Effector memory CD4-positive, alpha-beta T cell (primary cell): Measurements from ENCODE around the gene PPP4R4.
"Not testable (repeated sequence)": the region's sequence is repeated elsewhere in the genome, so short reads cannot be mapped to it uniquely, and the experiment has no call there.

Source experiments
- DNase-seq, 3 donors: peaks; one replicate each; pipeline ENCODE4 v3.0.0-alpha.2; 2020
- H3K27ac ChIP-seq: 2 replicates; pipeline ENCODE4 v1.7.0; 2013; ENCODE audit warnings: mild to moderate bottlenecking, low read length, moderate library complexity; ENCODE audit not compliant: insufficient read depth, poor library complexity, severe bottlenecking
- H3K27me3 ChIP-seq: replicated peaks from 2 replicates; pipeline ENCODE4 v1.7.0; 2013; ENCODE audit warnings: mild to moderate bottlenecking, low read length; ENCODE audit not compliant: insufficient read depth, control insufficient read depth, poor library complexity, severe bottlenecking
- H3K36me3 ChIP-seq: 2 replicates; pipeline ENCODE4 v1.7.0; 2013; ENCODE audit warnings: mild to moderate bottlenecking, low read length, moderate library complexity; ENCODE audit not compliant: control insufficient read depth, insufficient read depth
- H3K4me1 ChIP-seq: 2 replicates; pipeline ENCODE4 v1.7.0; 2013; ENCODE audit warnings: low read length, mild to moderate bottlenecking; ENCODE audit not compliant: control insufficient read depth, insufficient read depth, poor library complexity, severe bottlenecking
- H3K4me3 ChIP-seq: 2 replicates; pipeline ENCODE4 v1.7.0; 2013; ENCODE audit warnings: low read length, low read depth, mild to moderate bottlenecking; ENCODE audit not compliant: insufficient read depth, poor library complexity, severe bottlenecking
- H3K9me3 ChIP-seq: 2 replicates; pipeline ENCODE4 v1.7.0; 2013; ENCODE audit warnings: mild to moderate bottlenecking, low read length, moderate library complexity; ENCODE audit not compliant: control insufficient read depth

The PPP4R4 gene

GRCh38 chr14:94213741-94214140, 39.6 kb downstream of the PPP4R4 start:
- no peak overlapping the region for H3K27ac ChIP-seq
- no peak overlapping the region for H3K4me3 ChIP-seq
- no peaks in the 10 kb centered on the region for H3K36me3 ChIP-seq
- H3K4me1 ChIP-seq = no peaks in the 10 kb centered on the region
- H3K27me3 ChIP-seq = no peaks in the 10 kb centered on the region
- no peak for DNase-seq
- H3K9me3 ChIP-seq = no peaks in the 10 kb centered on the region

- H3K4me1 ChIP-seq = no peaks in the 10 kb centered on the region
- no peaks in the 10 kb centered on the region for H3K9me3 ChIP-seq
- H3K36me3 ChIP-seq = no peaks in the 10 kb centered on the region
- DNase-seq = no peak
- no peak overlapping the region for H3K27ac ChIP-seq
- no peaks in the 10 kb centered on the region for H3K27me3 ChIP-seq
- no peak overlapping the region for H3K4me3 ChIP-seq
Measured at GRCh38 chr14:94217116-94217515, 43.0 kb downstream of the PPP4R4 start.

GRCh38 chr14:94218198-94218886, 44.2 kb downstream of the PPP4R4 start:
- not testable (repeated sequence) for H3K4me3 ChIP-seq, H3K9me3 ChIP-seq, H3K27me3 ChIP-seq, H3K4me1 ChIP-seq, DNase-seq, H3K27ac ChIP-seq, H3K36me3 ChIP-seq

- no peak for DNase-seq
- Histone ChIP-seq H3K9me3 (no peaks in the 10 kb centered on the region), H3K4me3 (no peak overlapping the region), H3K4me1 (no peaks in the 10 kb centered on the region), H3K36me3 (no peaks in the 10 kb centered on the region), H3K27ac (no peak overlapping the region), H3K27me3 (no peaks in the 10 kb centered on the region)
Measured at GRCh38 chr14:94224040-94224439, 49.9 kb downstream of the PPP4R4 start.

GRCh38 chr14:94225460-94226378, 51.6 kb downstream of the PPP4R4 start:
- Histone ChIP-seq H3K27ac (no peak overlapping the region), H3K27me3 (no peaks in the 10 kb centered on the region), H3K4me3 (no peak overlapping the region), H3K36me3 (no peaks in the 10 kb centered on the region), H3K4me1 (no peaks in the 10 kb centered on the region), H3K9me3 (no peaks in the 10 kb centered on the region)
- DNase-seq = no peak

- Histone ChIP-seq H3K27me3 (no peaks in the 10 kb centered on the region), H3K9me3 (no peaks in the 10 kb centered on the region), H3K4me3 (no peak overlapping the region), H3K4me1 (no peaks in the 10 kb centered on the region), H3K36me3 (no peaks in the 10 kb centered on the region), H3K27ac (no peak overlapping the region)
- DNase-seq = no peak
Measured at GRCh38 chr14:94227029-94227428, 52.9 kb downstream of the PPP4R4 start.

- H3K27ac ChIP-seq = no peak overlapping the region
- no peaks in the 10 kb centered on the region for H3K9me3 ChIP-seq
- no peaks in the 10 kb centered on the region for H3K4me1 ChIP-seq
- no peaks in the 10 kb centered on the region for H3K36me3 ChIP-seq
- H3K27me3 ChIP-seq = no peaks in the 10 kb centered on the region
- no peak for DNase-seq
- H3K4me3 ChIP-seq = no peak overlapping the region
Measured at GRCh38 chr14:94237046-94237445, 62.9 kb downstream of the PPP4R4 start.

GRCh38 chr14:94237983-94238382, 63.9 kb downstream of the PPP4R4 start:
- no peaks in the 10 kb centered on the region for H3K9me3 ChIP-seq
- DNase-seq = no peak
- no peak overlapping the region for H3K4me3 ChIP-seq
- H3K36me3 ChIP-seq = no peaks in the 10 kb centered on the region
- no peaks in the 10 kb centered on the region for H3K4me1 ChIP-seq
- H3K27me3 ChIP-seq = no peaks in the 10 kb centered on the region
- H3K27ac ChIP-seq = no peak overlapping the region

- no peaks in the 10 kb centered on the region for H3K27me3 ChIP-seq
- H3K27ac ChIP-seq = no peak overlapping the region
- no peaks in the 10 kb centered on the region for H3K36me3 ChIP-seq
- no peak for DNase-seq
- no peaks in the 10 kb centered on the region for H3K4me1 ChIP-seq
- H3K4me3 ChIP-seq = no peak overlapping the region
- no peaks in the 10 kb centered on the region for H3K9me3 ChIP-seq
Measured at GRCh38 chr14:94239406-94239805, 65.3 kb downstream of the PPP4R4 start.

- Histone ChIP-seq H3K9me3 (no peaks in the 10 kb centered on the region), H3K27ac (no peak overlapping the region), H3K4me1 (no peaks in the 10 kb centered on the region), H3K36me3 (no peaks in the 10 kb centered on the region), H3K27me3 (no peaks in the 10 kb centered on the region), H3K4me3 (no peak overlapping the region)
- DNase-seq = no peak
Measured at GRCh38 chr14:94244182-94244581, 70.1 kb downstream of the PPP4R4 start.
